Peyer's patch (tissue), 4 donors: Measurements from ENCODE around the gene CYP21A2.

ENCODE experiments used
- CTCF ChIP-seq, 6 experiments: fragments of 450-650 bp in 4 of 6; fragments of 200-600 bp in 2 of 6; sonication (generic) in 1 of 6; IDR thresholded peaks; one replicate each; pipeline ENCODE4 v1.5.1; 2017 to 2019; ENCODE audit warnings: antibody characterized with exemption in 6 of 6, mild to moderate bottlenecking in 3 of 6, moderate library complexity in 1 of 6
- POLR2A ChIP-seq, 2 donors: fragments of 450-650 bp; IDR thresholded peaks; one replicate each; pipeline ENCODE4 v1.5.1; 2017; ENCODE audit warnings: antibody characterized with exemption in 2 of 2, mild to moderate bottlenecking in 2 of 2, moderate library complexity in 2 of 2

DNA sequence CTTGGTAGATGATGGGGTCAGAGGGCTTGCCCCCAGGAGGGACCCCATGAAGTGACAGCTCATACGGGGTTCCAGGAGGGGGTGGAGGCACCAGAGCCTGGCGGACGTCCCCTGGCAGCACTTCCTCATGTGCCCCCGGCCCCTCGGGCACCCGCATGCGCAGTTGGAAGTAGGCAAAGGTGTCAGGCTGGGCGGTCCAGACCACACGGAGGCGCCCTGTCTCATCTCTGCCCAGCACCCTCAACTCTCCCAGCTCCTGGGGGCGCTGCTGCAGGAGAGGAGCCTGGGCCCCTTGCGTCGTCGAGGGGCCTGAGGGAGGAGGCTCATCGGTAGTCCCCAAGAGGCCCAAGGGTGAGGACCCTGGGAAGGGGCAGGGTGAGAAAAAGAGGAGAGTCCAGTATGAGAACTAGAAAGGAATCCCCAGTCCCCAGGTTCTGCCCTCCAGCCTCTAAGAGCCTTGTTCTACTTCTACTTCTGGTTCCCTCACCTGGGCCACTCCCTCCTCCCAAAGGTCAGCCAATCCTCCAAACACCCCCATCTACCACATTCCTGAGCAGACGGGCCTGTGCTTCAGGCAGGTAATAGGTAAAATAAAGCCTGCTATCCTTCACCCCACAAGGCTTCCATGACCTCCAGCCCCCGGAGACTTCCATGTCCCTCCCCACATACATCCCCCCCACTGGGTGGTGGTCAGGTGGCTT lies 47.7 kb downstream of the CYP21A2 start:
- TF ChIP-seq CTCF (IDR thresholded peaks at IDR 0.05) (no peak), POLR2A (IDR thresholded peaks at IDR 0.05) (no peak)
